Neural crest cell (in vitro differentiated cells): ENCODE measurements around the gene LRRC7. TPM values are rescaled to one million over a fixed set of nuclear protein-coding genes. Genes with fewer than 3 reads are reported as not detected.

Experiments used
- DNase-seq: peaks from one replicate; pipeline ENCODE4 v3.0.0; 2021; ENCODE audit warnings: low read depth, mixed read lengths, low spot score
- H3K27ac Mint-ChIP-seq: one replicate; pipeline ENCODE4 v1.8.0; 2021; ENCODE audit warnings: mild to moderate bottlenecking, mixed read lengths; ENCODE audit not compliant: unreplicated experiment
- H3K27me3 Mint-ChIP-seq: 2 replicates; pipeline ENCODE4 v1.8.0; 2021; ENCODE audit warnings: low read depth, mild to moderate bottlenecking, mixed read lengths
- H3K36me3 Mint-ChIP-seq: 2 replicates; pipeline ENCODE4 v1.8.0; 2021; ENCODE audit warnings: low read depth, mild to moderate bottlenecking, mixed read lengths
- H3K4me1 Mint-ChIP-seq: 2 replicates; pipeline ENCODE4 v1.8.0; 2021; ENCODE audit warnings: mixed read lengths
- H3K4me3 Mint-ChIP-seq: one replicate; pipeline ENCODE4 v1.8.0; 2021; ENCODE audit warnings: mild to moderate bottlenecking, mixed read lengths
- H3K9me3 Mint-ChIP-seq: 2 replicates; pipeline ENCODE4 v1.8.0; 2021; ENCODE audit warnings: mixed read lengths
- CTCF ChIP-seq: fragments of 200-600 bp; sonication (generic); conservative IDR thresholded peaks from 2 replicates; pipeline ENCODE4 v1.5.0; 2021; ENCODE audit warnings: antibody characterized with exemption, mild to moderate bottlenecking
- total RNA-seq: library from RNA; stranded (reverse); gene quantifications from 2 replicates; pipeline ENCODE4 v1.2.1, GENCODE V29; 2021

Gene LRRC7
- total RNA-seq, 1 donor from 2014 or later: 2.4 TPM

- Mint-ChIP-seq H3K4me1 (peaks cover 1% of the 10 kb centered on the region), H3K27me3 (no peaks in the 10 kb centered on the region), H3K27ac (no peak overlapping the region), H3K36me3 (peaks cover 5% of the 10 kb centered on the region), H3K9me3 (peaks cover 11% of the 10 kb centered on the region), H3K4me3 (no peak overlapping the region)
- DNase-seq: no peak
- TF ChIP-seq CTCF: no peak
These were observed 165.3 kb downstream of the LRRC7 start for GRCh38 chr1:69733061-69733460.

DNA sequence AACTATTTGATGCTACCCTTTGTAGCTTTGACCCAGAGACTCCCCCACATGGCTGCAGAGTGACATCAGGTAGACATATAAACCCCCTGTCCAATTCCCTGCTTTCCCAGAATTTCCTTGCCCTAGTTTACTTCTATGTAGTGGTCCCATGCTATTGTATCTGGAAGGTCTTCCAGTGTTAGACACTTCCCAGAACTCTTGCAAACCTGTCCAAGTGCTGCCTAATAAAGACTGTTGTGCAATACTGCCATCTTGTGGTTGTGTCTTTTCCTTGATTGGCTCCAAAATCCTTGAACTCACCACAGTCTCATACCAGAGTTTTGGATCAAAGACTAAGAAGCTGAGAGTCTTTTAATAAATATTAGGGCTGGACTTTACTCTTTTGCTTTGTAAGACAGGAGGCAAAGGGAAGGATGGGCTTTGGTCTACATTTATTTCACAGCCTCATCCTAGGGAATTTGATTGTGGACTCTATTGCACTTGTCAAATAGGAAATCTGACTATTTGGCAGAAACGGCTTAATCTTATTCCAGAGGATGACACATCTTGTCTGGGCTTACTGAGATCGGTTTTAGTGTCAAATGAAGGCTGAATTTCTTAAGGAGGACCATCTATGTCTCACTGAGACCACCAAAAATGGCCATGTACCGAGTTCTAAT lies 169.9 kb downstream of the LRRC7 start:
- peak; percentile 81 for TF ChIP-seq CTCF
- H3K27ac Mint-ChIP-seq: no peak overlapping the region
- H3K4me3 Mint-ChIP-seq: no peak overlapping the region
- peak; percentile 34 for DNase-seq
- peaks cover 20% of the 10 kb centered on the region for H3K4me1 Mint-ChIP-seq
- peaks cover 6% of the 10 kb centered on the region for H3K9me3 Mint-ChIP-seq
- no peaks in the 10 kb centered on the region for H3K27me3 Mint-ChIP-seq
- H3K36me3 Mint-ChIP-seq: no peaks in the 10 kb centered on the region

DNA sequence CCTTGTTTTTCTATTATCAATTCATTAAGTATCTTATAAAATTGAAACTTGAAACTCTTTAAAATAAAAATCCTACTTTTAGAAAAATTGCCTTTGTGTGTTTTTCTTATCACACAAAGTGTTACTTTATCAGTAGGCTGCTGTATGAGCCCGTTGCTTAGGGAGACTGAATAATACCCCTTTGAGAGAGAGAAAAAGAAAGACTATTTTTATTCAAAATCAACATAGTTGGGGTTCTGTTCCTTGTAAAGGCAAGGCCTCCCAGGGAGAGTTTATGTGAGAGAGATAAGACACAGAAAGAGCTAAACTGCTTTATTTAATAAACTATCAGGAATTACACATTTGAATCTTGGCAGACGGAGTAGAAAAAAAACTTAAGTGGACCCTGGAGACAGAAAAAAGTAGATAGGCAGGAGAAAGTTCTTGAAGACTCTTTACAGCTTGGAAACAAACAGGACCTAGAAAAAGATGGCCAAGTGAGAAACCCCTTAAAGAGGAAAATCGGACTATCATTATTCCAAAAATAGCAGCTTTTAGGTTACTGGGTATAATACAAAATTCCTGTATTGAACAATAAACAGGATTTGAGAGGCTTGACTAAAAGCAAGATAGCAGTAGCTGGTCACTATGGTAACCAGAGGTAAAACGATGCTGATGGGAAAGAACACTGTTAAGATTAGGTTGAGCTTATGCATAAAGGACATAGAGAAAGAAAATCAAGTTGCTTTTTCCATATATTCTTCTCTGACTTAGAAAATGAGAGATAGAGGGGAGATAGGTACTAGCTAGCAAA lies 170.9 kb downstream of the LRRC7 start:
- Mint-ChIP-seq H3K27ac (peak overlapping the region; percentile 65), H3K36me3 (no peaks in the 10 kb centered on the region), H3K9me3 (peaks cover 6% of the 10 kb centered on the region), H3K4me1 (peaks cover 20% of the 10 kb centered on the region), H3K4me3 (no peak overlapping the region), H3K27me3 (no peaks in the 10 kb centered on the region)
- TF ChIP-seq CTCF: no peak
- DNase-seq: no peak

- Mint-ChIP-seq H3K36me3 (no peaks in the 10 kb centered on the region), H3K4me1 (peaks cover 20% of the 10 kb centered on the region), H3K9me3 (peaks cover 6% of the 10 kb centered on the region), H3K27me3 (no peaks in the 10 kb centered on the region), H3K27ac (peak overlapping the region; percentile 65), H3K4me3 (no peak overlapping the region)
- DNase-seq: no peak
- TF ChIP-seq CTCF: no peak
These were observed 171.5 kb downstream of the LRRC7 start for GRCh38 chr1:69739251-69739605.

DNA sequence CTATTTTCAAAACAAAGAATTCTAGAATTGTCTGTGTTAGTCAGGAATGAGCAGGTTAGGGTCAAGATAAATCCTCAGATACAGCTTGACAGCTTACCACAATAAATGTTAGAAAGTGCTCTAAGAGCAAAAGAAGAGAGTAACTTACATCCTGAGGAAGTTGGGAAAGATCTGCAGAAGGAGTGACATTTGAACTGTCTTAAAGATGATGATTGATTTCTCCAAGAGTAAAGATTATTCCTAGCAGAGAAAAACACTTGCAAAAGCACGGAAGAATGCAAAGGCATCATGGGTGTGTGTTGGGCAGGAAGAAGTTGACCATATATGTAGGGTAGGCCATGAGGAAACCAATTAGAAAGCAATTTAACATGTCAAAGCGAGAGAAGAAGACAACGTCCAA lies 175.4 kb downstream of the LRRC7 start:
- no peak for DNase-seq
- H3K36me3 Mint-ChIP-seq: no peaks in the 10 kb centered on the region
- peaks cover 18% of the 10 kb centered on the region for H3K4me1 Mint-ChIP-seq
- no peak overlapping the region for H3K4me3 Mint-ChIP-seq
- H3K9me3 Mint-ChIP-seq: no peaks in the 10 kb centered on the region
- H3K27me3 Mint-ChIP-seq: no peaks in the 10 kb centered on the region
- TF ChIP-seq CTCF: no peak
- no peak overlapping the region for H3K27ac Mint-ChIP-seq
